HCT116 (cell line): ENCODE data around the gene AIF1. TPM values are rescaled to one million over a fixed set of nuclear protein-coding genes. Genes with fewer than 3 reads are reported as not detected.

Source experiments
- ATAC-seq: fragments of 200-7000 bp; cut with Tn5 transposase; 2 replicates; pipeline ENCODE4 v1.9.1; 2020; ENCODE audit warnings: mild to moderate bottlenecking, moderate library complexity
- BruUV-seq: library from RNA; stranded (reverse); fragments of 400-500 nt; replicated peaks from 2 replicates; lab custom pipeline; 2021; lab: Mats Ljungman, UMichigan
- CTCF ChIA-PET: fragments of 300-600 bp; sonication (Branson Sonifier 250); formaldehyde crosslinking; loops from one replicate; lab custom pipeline; 2021; ENCODE audit warnings: antibody characterized with exemption; lab: Charles Lee
- POLR2A ChIA-PET: fragments of 300-600, 350-600 bp; sonication (Branson Sonifier 250); formaldehyde crosslinking; loops from one replicate; lab custom pipeline; 2021; ENCODE audit warnings: antibody characterized with exemption; lab: Charles Lee
- RAD21 ChIA-PET, 2 experiments: fragments of 300-600 bp; sonication (Branson Sonifier 250); formaldehyde crosslinking; loops; one replicate each; lab custom pipeline; 2023; ENCODE audit warnings: low total read pairs in 2 of 2; ENCODE audit not compliant: uncharacterized antibody in 2 of 2, unreplicated experiment in 2 of 2, low non-redundant PET in 1 of 2; lab: Charles Lee
- DNase-seq: peaks from one replicate; pipeline ENCODE4 v3.0.0-alpha.2; 2010; ENCODE audit warnings: low read depth, low spot score
- H2AFZ ChIP-seq: fragments of 200-600 bp; shearing (Covaris generic), sonication (generic); 2 replicates; pipeline ENCODE4 v1.6.1; 2017; ENCODE audit warnings: low read depth, mixed run types, mixed read lengths, antibody characterized with exemption, low read length; ENCODE audit not compliant: poor library complexity, severe bottlenecking
- H3K27ac ChIP-seq: 2 replicates; pipeline ENCODE4 v1.5.1; 2012; ENCODE audit warnings: low read depth, low read length
- H3K27me3 ChIP-seq: fragments of 200-600 bp; sonication (generic); 2 replicates; pipeline ENCODE4 v1.6.1; 2016; ENCODE audit warnings: mixed run types, low read length, mixed read lengths; ENCODE audit not compliant: insufficient read depth
- H3K36me3 ChIP-seq, 2 experiments: fragments of 200-500 bp in 1 of 2; fragments of 200-600 bp in 1 of 2; sonication (Bioruptor generic) in 1 of 2; sonication (generic) in 1 of 2; 2 replicates each; pipeline versions ENCODE4 v1.5.1 to v1.6.1; 2014 to 2016; ENCODE audit warnings: low read length in 2 of 2, inconsistent platforms in 1 of 2, mixed read lengths in 1 of 2, mixed run types in 1 of 2; ENCODE audit not compliant: insufficient read depth in 2 of 2, control insufficient read depth in 1 of 2
- H3K4me1 ChIP-seq, 2 experiments: fragments of 200-600 bp in 1 of 2; sonication (generic) in 1 of 2; 2 replicates each; pipeline versions ENCODE4 v1.5.1 to v1.6.1; 2012 to 2017; ENCODE audit warnings: low read length in 2 of 2, inconsistent platforms in 1 of 2, mild to moderate bottlenecking in 1 of 2, mixed read lengths in 1 of 2, mixed run types in 1 of 2, moderate library complexity in 1 of 2; ENCODE audit not compliant: insufficient read depth in 2 of 2, control insufficient read depth in 1 of 2
- H3K4me2 ChIP-seq: fragments of 200-600 bp; sonication (generic); 2 replicates; pipeline ENCODE4 v1.6.1; 2017; ENCODE audit warnings: mixed run types, low read length, mixed read lengths
- H3K4me3 ChIP-seq, 2 experiments: fragments of 200-600 bp in 1 of 2; sonication (generic) in 1 of 2; replicated peaks in 1 of 2; 2 replicates each; pipeline ENCODE4 v1.5.1; 2011 to 2016; ENCODE audit warnings: low read length in 2 of 2, control low read depth in 1 of 2, low read depth in 1 of 2, mild to moderate bottlenecking in 1 of 2, mixed read lengths in 1 of 2, mixed run types in 1 of 2
- H3K79me2 ChIP-seq: fragments of 200-600 bp; sonication (generic); 2 replicates; pipeline ENCODE4 v1.6.1; 2017; ENCODE audit warnings: mild to moderate bottlenecking, mixed run types, low read length, moderate library complexity, mixed read lengths; ENCODE audit not compliant: insufficient read depth
- H3K9ac ChIP-seq: fragments of 200-600 bp; sonication (generic); 2 replicates; pipeline ENCODE4 v1.6.1; 2016; ENCODE audit warnings: low read length, mixed read lengths
- H3K9me2 ChIP-seq: fragments of 200-600 bp; sonication (generic), shearing (Covaris generic); 2 replicates; pipeline ENCODE4 v1.6.1; 2017; ENCODE audit warnings: mixed run types, mild to moderate bottlenecking, moderate library complexity; ENCODE audit not compliant: insufficient read depth
- H3K9me3 ChIP-seq, 2 experiments: fragments of 200-500 bp in 1 of 2; fragments of 200-600 bp in 1 of 2; sonication (Bioruptor generic) in 1 of 2; sonication (generic) in 1 of 2; 2 replicates each; pipeline ENCODE4 v1.6.1; 2014 to 2017; ENCODE audit warnings: low read length in 2 of 2, mixed read lengths in 2 of 2, inconsistent platforms in 1 of 2, low read depth in 1 of 2, mild to moderate bottlenecking in 1 of 2, mixed run types in 1 of 2, moderate library complexity in 1 of 2; ENCODE audit not compliant: control insufficient read depth in 1 of 2, insufficient read depth in 1 of 2
- H4K20me1 ChIP-seq: fragments of 200-600 bp; sonication (generic), shearing (Covaris generic); 2 replicates; pipeline ENCODE4 v1.6.1; 2017; ENCODE audit warnings: mixed run types, mild to moderate bottlenecking, moderate library complexity; ENCODE audit not compliant: insufficient read depth
- ATF3 ChIP-seq: IDR thresholded peaks from 2 replicates; pipeline ENCODE4 v1.6.1; 2012
- CBX3 ChIP-seq: IDR thresholded peaks from 2 replicates; pipeline ENCODE4 v1.6.1; 2012; ENCODE audit warnings: low read depth
- CEBPB ChIP-seq: IDR thresholded peaks from 2 replicates; pipeline ENCODE4 v1.6.1; 2012; ENCODE audit warnings: low read depth
- CTCF ChIP-seq, 3 experiments: fragments of 200-600 bp in 1 of 3; sonication (generic) in 1 of 3; IDR thresholded peaks in 2 of 3; conservative IDR thresholded peaks in 1 of 3; 2 replicates each; pipeline ENCODE4 v1.5.1; 2012 to 2017; ENCODE audit warnings: low read depth in 2 of 3, low read length in 2 of 3, antibody characterized with exemption in 1 of 3, borderline replicate concordance in 1 of 3, control low read depth in 1 of 3, mild to moderate bottlenecking in 1 of 3, mixed read lengths in 1 of 3, mixed run types in 1 of 3, moderate library complexity in 1 of 3; ENCODE audit not compliant: insufficient read depth in 1 of 3
- EGR1 ChIP-seq: IDR thresholded peaks from 2 replicates; pipeline ENCODE4 v1.6.1; 2012; ENCODE audit warnings: low read depth
- ELF1 ChIP-seq: IDR thresholded peaks from 2 replicates; pipeline ENCODE4 v1.6.1; 2012; ENCODE audit warnings: low read depth, borderline replicate concordance
- EZH2 ChIP-seq: fragments of 200-600 bp; sonication (generic); IDR thresholded peaks from 2 replicates; pipeline ENCODE4 v1.6.1; 2017; ENCODE audit warnings: antibody characterized with exemption, mixed run types
- EZH2phosphoT487 ChIP-seq: fragments of 200-600 bp; IDR thresholded peaks from 2 replicates; pipeline ENCODE4 v1.6.1; 2018; ENCODE audit warnings: antibody characterized with exemption, borderline replicate concordance
- FOSL1 ChIP-seq: IDR thresholded peaks from 2 replicates; pipeline ENCODE4 v1.6.1; 2012; ENCODE audit warnings: low read depth
- JUND ChIP-seq: IDR thresholded peaks from 2 replicates; pipeline ENCODE4 v1.6.1; 2012
- POLR2A ChIP-seq: IDR thresholded peaks from 2 replicates; pipeline ENCODE4 v1.7.0; 2011; ENCODE audit warnings: borderline replicate concordance; ENCODE audit not compliant: insufficient read depth, insufficient read length; ENCODE audit errors: extremely low read depth
- POLR2AphosphoS5 ChIP-seq: IDR thresholded peaks from 2 replicates; pipeline ENCODE4 v1.6.1; 2011; ENCODE audit warnings: mild to moderate bottlenecking, low read depth, low read length, moderate library complexity
- RAD21 ChIP-seq: IDR thresholded peaks from 2 replicates; pipeline ENCODE4 v1.6.1; 2012; ENCODE audit warnings: low read depth, mild to moderate bottlenecking
- SIN3A ChIP-seq: IDR thresholded peaks from 2 replicates; pipeline ENCODE4 v1.6.1; 2012; ENCODE audit warnings: low read depth
- SP1 ChIP-seq: IDR thresholded peaks from 2 replicates; pipeline ENCODE4 v1.6.1; 2012; ENCODE audit warnings: low read depth
- SRF ChIP-seq: IDR thresholded peaks from 2 replicates; pipeline ENCODE4 v1.6.1; 2012; ENCODE audit warnings: low read depth
- TCF7L2 ChIP-seq: IDR thresholded peaks from 2 replicates; pipeline ENCODE4 v1.7.0; 2011; ENCODE audit warnings: borderline replicate concordance, inconsistent platforms; ENCODE audit not compliant: insufficient read depth, insufficient read length; ENCODE audit errors: extremely low read depth
- YY1 ChIP-seq: IDR thresholded peaks from 2 replicates; pipeline ENCODE4 v1.6.1; 2011; ENCODE audit warnings: low read length, low read depth, moderate library complexity, mild to moderate bottlenecking; ENCODE audit not compliant: insufficient replicate concordance; ENCODE audit errors: extremely low read depth
- ZFX ChIP-seq: fragments of 450-650 bp; IDR thresholded peaks from 2 replicates; pipeline ENCODE4 v1.6.1; 2017
- ZNF274 ChIP-seq: fragments of 200-500 bp; sonication (Bioruptor generic); IDR thresholded peaks from 2 replicates; pipeline ENCODE4 v1.6.1; 2014; ENCODE audit warnings: mild to moderate bottlenecking, low read depth, low read length, inconsistent platforms
- intact Hi-C: fragments of 100-400 bp; cut with micrococcal nuclease; formaldehyde crosslinking; loops from 2 replicates; pipeline ENCODE4 v1.10.0; 2022
- total RNA-seq: library from RNA; stranded (reverse); gene quantifications from one replicate; pipeline ENCODE4 v1.2.1, GENCODE V29; 2021; ENCODE audit not compliant: unreplicated experiment
- TF ChIP-seq, protein P1 (sequence below): IDR thresholded peaks from 2 replicates; pipeline ENCODE4 v1.6.1; 2012; ENCODE audit warnings: low read depth
- TF ChIP-seq, protein P2 (sequence below): IDR thresholded peaks from 2 replicates; pipeline ENCODE4 v1.6.1; 2012

Gene AIF1
- total RNA-seq, 1 experiment from 2014 or later: not detected

GRCh38 chr6:31619805-31620585, 5.0 kb downstream of the AIF1 start:
- ChIA-PET RAD21 (no interaction called here), CTCF (interaction anchor here (1.0 to 1.3 kb wide), 2 partner anchors 21 to 39 kb away, joined by 3 to 5 read pairs; no protein-coding TSS in a partner anchor), POLR2A (interaction anchor here (0.7 to 1.6 kb wide), 5 partner anchors 9 to 208 kb away, joined by 3 to 4 read pairs (median 3); partner anchors contain the start of genes C6orf47 and HSPA1B)
- ATAC-seq (peak; percentile 92), DNase-seq (peak; percentile 98)
- Histone ChIP-seq H3K4me2 (peak overlapping the region; percentile 73), H4K20me1 (no peaks in the 10 kb centered on the region), H2AFZ (no peak overlapping the region), H3K4me1 (peaks cover 6 to 18% of the 10 kb centered on the region in 2 experiments; a peak in 3 of 4 replicates), H3K79me2 (peaks cover 42% of the 10 kb centered on the region), H3K9me2 (no peaks in the 10 kb centered on the region), H3K27me3 (no peaks in the 10 kb centered on the region), H3K36me3 (peaks cover 6 to 36% of the 10 kb centered on the region in 2 experiments), H3K4me3 (peak overlapping the region; percentile 57 to 61), H3K27ac (peak overlapping the region; percentile 77), H3K9ac (peak overlapping the region; percentile 73), H3K9me3 (no peaks in the 10 kb centered on the region)
- intact Hi-C loops: loop anchor here (1.0 kb wide), 2 partner anchors 32 to 74 kb away; partner anchors contain the start of genes ATP6V1G2 and BAG6
- TSS peak; percentile 97 for BruUV-seq
- TF ChIP-seq ZNF274: no peak
- TF ChIP-seq ZFX: no peak
- no peak for TF ChIP-seq FOSL1
- TF ChIP-seq SRF: peak; percentile 76
- TF ChIP-seq, protein P1, sequence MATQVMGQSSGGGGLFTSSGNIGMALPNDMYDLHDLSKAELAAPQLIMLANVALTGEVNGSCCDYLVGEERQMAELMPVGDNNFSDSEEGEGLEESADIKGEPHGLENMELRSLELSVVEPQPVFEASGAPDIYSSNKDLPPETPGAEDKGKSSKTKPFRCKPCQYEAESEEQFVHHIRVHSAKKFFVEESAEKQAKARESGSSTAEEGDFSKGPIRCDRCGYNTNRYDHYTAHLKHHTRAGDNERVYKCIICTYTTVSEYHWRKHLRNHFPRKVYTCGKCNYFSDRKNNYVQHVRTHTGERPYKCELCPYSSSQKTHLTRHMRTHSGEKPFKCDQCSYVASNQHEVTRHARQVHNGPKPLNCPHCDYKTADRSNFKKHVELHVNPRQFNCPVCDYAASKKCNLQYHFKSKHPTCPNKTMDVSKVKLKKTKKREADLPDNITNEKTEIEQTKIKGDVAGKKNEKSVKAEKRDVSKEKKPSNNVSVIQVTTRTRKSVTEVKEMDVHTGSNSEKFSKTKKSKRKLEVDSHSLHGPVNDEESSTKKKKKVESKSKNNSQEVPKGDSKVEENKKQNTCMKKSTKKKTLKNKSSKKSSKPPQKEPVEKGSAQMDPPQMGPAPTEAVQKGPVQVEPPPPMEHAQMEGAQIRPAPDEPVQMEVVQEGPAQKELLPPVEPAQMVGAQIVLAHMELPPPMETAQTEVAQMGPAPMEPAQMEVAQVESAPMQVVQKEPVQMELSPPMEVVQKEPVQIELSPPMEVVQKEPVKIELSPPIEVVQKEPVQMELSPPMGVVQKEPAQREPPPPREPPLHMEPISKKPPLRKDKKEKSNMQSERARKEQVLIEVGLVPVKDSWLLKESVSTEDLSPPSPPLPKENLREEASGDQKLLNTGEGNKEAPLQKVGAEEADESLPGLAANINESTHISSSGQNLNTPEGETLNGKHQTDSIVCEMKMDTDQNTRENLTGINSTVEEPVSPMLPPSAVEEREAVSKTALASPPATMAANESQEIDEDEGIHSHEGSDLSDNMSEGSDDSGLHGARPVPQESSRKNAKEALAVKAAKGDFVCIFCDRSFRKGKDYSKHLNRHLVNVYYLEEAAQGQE: no peak
- peak; percentile 68 for TF ChIP-seq POLR2A
- no peak for TF ChIP-seq EZH2phosphoT487
- TF ChIP-seq CEBPB: no peak
- TF ChIP-seq JUND: no peak
- TF ChIP-seq CBX3: no peak
- no peak for TF ChIP-seq RAD21
- TF ChIP-seq YY1: peak; percentile 13
- TF ChIP-seq ELF1: no peak
- peak; percentile 91 for TF ChIP-seq SP1
- TF ChIP-seq CTCF (IDR thresholded peaks at IDR 0.05 in 2 of 3, conservative IDR thresholded peaks at IDR 0.05 in 1 of 3; ENCODE audit: borderline replicate concordance in 1 of 3, insufficient read depth in 1 of 3, low read depth in 2 of 3, low read length in 2 of 3): no peak
- no peak for TF ChIP-seq SIN3A
- TF ChIP-seq, protein P2, sequence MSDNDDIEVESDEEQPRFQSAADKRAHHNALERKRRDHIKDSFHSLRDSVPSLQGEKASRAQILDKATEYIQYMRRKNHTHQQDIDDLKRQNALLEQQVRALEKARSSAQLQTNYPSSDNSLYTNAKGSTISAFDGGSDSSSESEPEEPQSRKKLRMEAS: peak; percentile 93
- no peak for TF ChIP-seq TCF7L2
- peak; percentile 94 for TF ChIP-seq EGR1
- no peak for TF ChIP-seq ATF3
- TF ChIP-seq EZH2: no peak
- peak; percentile 80; the same call in 1 of the 2 replicates for TF ChIP-seq POLR2AphosphoS5
